ENCODE data around the gene PLPPR4. TPM values are rescaled to one million over a fixed set of nuclear protein-coding genes. Genes with fewer than 3 reads are reported as not detected.

Gene PLPPR4, protein sequence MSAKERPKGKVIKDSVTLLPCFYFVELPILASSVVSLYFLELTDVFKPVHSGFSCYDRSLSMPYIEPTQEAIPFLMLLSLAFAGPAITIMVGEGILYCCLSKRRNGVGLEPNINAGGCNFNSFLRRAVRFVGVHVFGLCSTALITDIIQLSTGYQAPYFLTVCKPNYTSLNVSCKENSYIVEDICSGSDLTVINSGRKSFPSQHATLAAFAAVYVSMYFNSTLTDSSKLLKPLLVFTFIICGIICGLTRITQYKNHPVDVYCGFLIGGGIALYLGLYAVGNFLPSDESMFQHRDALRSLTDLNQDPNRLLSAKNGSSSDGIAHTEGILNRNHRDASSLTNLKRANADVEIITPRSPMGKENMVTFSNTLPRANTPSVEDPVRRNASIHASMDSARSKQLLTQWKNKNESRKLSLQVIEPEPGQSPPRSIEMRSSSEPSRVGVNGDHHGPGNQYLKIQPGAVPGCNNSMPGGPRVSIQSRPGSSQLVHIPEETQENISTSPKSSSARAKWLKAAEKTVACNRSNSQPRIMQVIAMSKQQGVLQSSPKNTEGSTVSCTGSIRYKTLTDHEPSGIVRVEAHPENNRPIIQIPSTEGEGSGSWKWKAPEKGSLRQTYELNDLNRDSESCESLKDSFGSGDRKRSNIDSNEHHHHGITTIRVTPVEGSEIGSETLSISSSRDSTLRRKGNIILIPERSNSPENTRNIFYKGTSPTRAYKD
- total RNA-seq (1 to 10 TPM in 1 of 9 donors, under 1 TPM in 8; 0.12 to 1.0 (median 0.56) TPM), polyA plus RNA-seq (under 1 TPM; 0.11 to 0.17 TPM)
- long read RNA-seq, donor 1: 0 reads
- long read RNA-seq, donor 2: 0 reads
- long read RNA-seq, donor 3: 0 reads

- Histone ChIP-seq H3K4me1 (peaks cover 0 to 12% (median 1%) of the 10 kb centered on the region in 12 donors), H3K36me3 (no peaks in the 10 kb centered on the region), H3K27me3 (peaks cover 0 to 16% (median 3%) of the 10 kb centered on the region in 9 donors), H3K4me3 (peak within 1 kb of the TSS in 11 of 12 donors; percentile 39 to 66 (median 55)), H3K9me3 (peaks cover 0 to 3% (median 0%) of the 10 kb centered on the region in 12 donors), H3K27ac (peak within 1 kb of the TSS in 1 of 12 donors; percentile 25)
- intact Hi-C loops (cut with DNase I): no loop called here
- ATAC-seq: peak; percentile 55 to 90 (median 84)
- WGBS, 4 donors: 2% methylated on average over 35 to 51 of the region's 51 CpGs
- no peak for TF ChIP-seq POLR2A (IDR thresholded peaks at IDR 0.05)
- peak; percentile 40 to 75 (median 56) for DNase-seq
These were observed at the start of gene PLPPR4 for GRCh38 chr1:99264201-99265021. Gene PLPPR4 (plus strand): TSS chr1:99264492. CDS start chr1:99264594, 102 bp downstream.

- intact Hi-C loops (cut with DNase I): no loop called here
- WGBS, 4 donors: 61 to 77% (median 76%) methylated on average over 5 of the region's 5 CpGs
- no peaks in the 10 kb centered on the region for H3K27me3 ChIP-seq
- TF ChIP-seq POLR2A (IDR thresholded peaks at IDR 0.05) (no peak), CTCF (IDR thresholded peaks at IDR 0.05) (no peak)
- ATAC-seq: no peak
- DNase-seq: no peak
- no peak overlapping the region for H3K4me3 ChIP-seq
- no peaks in the 10 kb centered on the region for H3K4me1 ChIP-seq
- no peak overlapping the region for H3K27ac ChIP-seq
- no peaks in the 10 kb centered on the region for H3K36me3 ChIP-seq
- H3K9me3 ChIP-seq: peaks cover 0 to 13% (median 9%) of the 10 kb centered on the region in 12 donors
These were observed 47.3 kb upstream of the PLPPR4 start for GRCh38 chr1:99216956-99217355.

- no peak for TF ChIP-seq CTCF (IDR thresholded peaks at IDR 0.05)
- TF ChIP-seq POLR2A (IDR thresholded peaks at IDR 0.05): no peak
- peaks cover 0 to 13% (median 9%) of the 10 kb centered on the region in 12 donors for H3K9me3 ChIP-seq
- DNase-seq: no peak
- H3K36me3 ChIP-seq: no peaks in the 10 kb centered on the region
- no peaks in the 10 kb centered on the region for H3K27me3 ChIP-seq
- intact Hi-C loops (cut with DNase I): no loop called here
- H3K4me1 ChIP-seq: no peaks in the 10 kb centered on the region
- ATAC-seq: no peak
- H3K27ac ChIP-seq: no peak overlapping the region
- WGBS, 4 donors: 36 to 51% (median 40%) methylated on average over 4 of the region's 4 CpGs
- H3K4me3 ChIP-seq: no peak overlapping the region
These were observed 46.7 kb upstream of the PLPPR4 start for GRCh38 chr1:99217599-99217998.

DNA sequence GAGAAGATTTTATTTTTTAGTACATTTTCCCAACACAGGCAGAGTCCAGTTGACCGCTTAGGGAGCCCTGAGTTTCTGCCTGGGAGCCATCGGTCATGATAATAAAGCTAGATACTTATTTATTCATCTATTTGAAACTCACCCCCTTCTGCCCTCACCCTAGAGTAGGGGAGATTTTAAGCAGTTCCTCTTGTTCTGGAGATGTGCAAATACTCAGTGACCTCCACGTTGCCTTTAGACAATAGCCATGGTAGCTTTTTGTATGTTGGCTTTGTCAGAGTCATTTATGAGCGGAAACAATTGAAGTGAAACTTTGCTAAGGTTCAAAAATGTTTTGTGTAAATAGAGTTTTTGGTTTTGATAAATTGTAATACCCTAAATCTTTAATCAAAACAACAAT is 45.7 kb upstream of the PLPPR4 start:
- TF ChIP-seq CTCF (IDR thresholded peaks at IDR 0.05) (no peak), POLR2A (IDR thresholded peaks at IDR 0.05) (no peak)

More for the DNA sequence above, 45.7 kb upstream of the PLPPR4 start:
- 79% methylated on average over 4 of the region's 4 CpGs for WGBS, 4 donors
- H3K4me1 ChIP-seq: no peaks in the 10 kb centered on the region
- peaks cover 0 to 13% (median 9%) of the 10 kb centered on the region in 12 donors for H3K9me3 ChIP-seq
- intact Hi-C loops (cut with DNase I): no loop called here
- H3K36me3 ChIP-seq: no peaks in the 10 kb centered on the region
- no peak overlapping the region for H3K27ac ChIP-seq
- no peak overlapping the region for H3K4me3 ChIP-seq
- DNase-seq (no peak), ATAC-seq (no peak)
- no peaks in the 10 kb centered on the region for H3K27me3 ChIP-seq

Measured in heart left ventricle (tissue), 16 donors.